HG03103 (cell line): ENCODE results near the gene CTNND2.
"Not testable (repeated sequence)": the region's sequence is repeated elsewhere in the genome, so short reads cannot be mapped to it uniquely, and the experiment has no call there.

Experiments
- ATAC-seq: cut with Tn5 transposase; IDR thresholded peaks from one replicate; pipeline ENCODE4 v1.9.1; 2021; ENCODE audit warnings: low read depth; ENCODE audit not compliant: unreplicated experiment

CTNND2 gene

DNA sequence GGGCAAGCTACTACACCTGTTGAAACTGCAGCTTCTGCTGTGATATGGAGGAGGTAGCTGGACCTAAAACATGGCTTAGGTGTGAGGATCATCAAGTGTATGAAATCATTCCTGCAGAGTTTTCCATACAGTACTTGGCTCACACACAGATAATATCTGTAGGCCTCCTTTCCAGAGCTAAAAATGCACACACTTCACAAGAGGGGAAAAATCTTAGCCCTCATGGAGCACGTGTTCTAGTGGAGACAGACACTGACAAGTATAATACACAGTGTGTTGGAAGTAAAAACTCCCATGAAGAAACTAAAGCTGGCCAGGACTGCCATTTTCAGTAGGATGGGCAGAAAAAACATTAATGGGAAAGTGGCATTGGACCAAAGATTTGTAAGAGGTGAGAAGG is 216.7 kb downstream of the CTNND2 start:
- no peak for ATAC-seq

DNA sequence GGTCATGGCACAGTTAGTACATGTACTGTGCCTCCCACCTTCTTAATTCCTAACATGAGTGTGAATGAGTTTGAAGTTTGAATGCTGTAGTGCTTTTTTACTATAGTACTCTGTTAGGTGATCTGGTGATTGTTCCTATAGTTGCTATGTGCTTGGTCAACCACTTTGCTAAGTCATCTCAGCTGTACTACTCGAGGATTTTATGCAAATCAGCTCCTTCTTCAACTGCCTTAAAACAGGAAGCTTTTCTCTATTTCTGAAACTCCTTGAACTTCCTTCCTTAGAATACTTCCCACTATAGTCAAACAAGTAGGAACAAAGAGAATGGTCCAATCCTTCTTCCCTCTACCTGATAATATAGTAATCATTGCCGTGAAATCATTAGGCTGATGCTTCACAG is 219.6 kb downstream of the CTNND2 start:
- no peak for ATAC-seq

DNA sequence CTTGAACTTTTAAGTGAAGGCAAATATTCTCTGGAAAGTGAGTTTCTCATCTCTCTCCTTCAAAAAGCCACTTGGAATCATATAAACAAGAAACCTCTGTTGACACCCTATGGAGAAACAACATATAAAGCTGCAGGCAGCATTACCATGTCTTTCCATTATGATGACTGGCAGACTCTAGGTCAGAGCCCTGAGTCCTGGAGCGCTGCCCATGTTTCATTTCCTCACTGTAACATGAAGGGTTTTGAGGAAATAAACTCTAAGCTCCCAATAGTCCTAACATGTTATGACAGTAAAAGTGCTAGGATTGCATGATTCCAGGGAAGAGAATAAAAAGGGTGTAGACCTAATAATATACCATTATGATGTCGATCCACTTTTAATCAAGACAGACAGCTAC is 220.6 kb downstream of the CTNND2 start:
- ATAC-seq = no peak

DNA sequence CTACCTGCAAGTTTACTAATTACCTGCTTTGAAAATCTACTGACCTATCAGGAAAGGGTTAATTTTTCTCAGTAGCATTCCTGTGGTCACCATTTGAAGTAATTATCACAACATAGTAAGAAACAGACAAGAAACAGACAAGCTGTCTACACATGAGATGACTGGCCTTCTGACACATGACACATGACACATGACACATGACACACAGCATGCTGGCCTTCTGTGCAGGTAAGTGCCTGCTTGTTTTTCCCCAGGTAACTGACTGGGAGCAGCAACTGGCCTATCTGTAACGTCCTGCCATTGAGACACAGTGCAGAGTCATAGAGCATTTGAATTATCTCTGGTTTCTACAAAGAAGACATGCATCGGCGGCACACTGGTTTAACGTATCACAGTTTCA is 222.4 kb downstream of the CTNND2 start:
- no peak for ATAC-seq

DNA sequence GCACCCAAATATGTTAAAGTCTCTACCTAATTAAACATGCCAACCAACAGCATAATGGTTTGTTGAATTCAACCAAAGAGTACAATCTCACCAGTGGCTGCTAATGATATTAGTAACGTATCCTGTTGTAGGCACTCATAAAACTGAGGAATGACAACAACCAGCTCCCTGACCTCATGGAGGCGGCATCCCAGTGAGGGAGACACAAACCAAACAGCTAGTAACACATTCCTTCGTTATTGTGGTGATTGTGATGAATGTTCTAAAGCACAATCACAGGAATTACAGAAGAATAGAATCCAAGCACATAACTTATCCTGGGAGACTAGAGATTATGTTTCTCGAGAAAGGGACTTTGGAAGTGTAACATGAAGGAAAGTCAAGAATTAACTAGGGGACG is 224.6 kb downstream of the CTNND2 start:
- no peak for ATAC-seq

DNA sequence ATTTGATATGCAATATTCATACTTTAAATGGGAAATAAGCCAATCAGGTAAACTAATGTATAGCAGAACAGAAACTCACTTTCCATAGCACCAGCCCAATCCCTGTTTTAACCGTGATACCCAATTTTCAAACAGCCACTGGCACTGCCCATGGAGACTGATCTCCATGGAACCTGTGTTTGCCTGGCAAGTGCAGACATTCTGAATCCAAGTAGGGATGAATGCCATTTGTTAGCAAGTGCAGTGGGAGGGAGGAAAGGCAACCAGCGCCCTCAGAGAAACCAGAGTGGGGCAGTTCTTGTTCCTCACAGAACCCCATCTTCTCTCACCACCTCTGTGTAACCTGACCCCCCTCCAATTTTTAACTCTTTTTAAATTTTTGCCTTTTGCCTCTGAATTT is 229.1 kb downstream of the CTNND2 start:
- ATAC-seq = no peak

DNA sequence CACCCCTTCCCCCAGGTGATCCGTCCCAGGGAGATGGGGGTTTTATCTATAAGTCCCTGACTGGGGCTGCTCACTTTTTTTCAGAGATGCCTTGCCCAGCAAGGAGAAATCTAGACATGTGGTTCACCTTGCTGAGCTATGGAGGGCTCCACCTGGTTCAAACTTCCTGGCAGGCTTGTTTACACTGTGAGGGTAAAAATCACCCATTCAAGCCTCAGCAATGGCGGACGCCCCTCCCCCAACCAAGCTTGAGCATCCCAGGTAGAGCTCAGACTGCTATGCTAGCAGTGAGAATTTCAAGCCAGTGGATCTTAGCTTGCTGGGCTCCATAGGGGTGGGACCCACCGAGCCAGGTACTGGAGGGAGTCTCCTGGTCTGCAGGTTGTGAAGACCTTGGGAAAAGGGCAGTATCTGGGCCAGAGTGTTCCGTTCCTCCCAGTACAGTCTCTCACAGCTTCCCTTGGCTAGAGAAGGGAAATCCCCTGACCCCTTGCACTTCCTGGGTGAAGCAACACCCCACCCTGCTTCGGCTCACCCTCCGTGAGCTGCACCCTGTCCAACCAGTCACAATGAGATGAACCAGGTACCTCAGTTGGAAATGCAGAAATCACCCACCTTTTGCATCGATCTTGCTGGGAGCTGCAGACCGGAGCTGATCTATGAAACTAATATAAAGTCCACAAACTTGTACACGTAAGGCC is 231.7 kb downstream of the CTNND2 start:
- no peak for ATAC-seq

DNA sequence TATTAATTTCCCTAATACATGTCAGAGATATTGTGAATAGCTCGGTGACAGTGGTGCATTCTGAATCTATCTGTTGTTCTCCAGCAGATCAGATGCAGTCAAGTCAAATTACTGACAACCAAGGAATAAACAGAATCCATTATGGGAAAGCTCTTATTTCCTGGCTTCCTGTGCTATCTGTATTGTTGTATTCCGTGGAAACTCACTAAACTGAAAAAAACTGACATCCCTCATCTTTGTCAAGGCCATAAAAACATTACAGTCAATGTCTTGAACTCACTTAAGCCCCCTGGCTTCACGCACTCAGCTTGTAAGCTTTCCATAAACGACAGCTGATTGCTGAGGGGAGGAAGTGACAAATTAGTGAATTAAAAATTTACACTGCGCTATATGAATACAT is 245.9 kb downstream of the CTNND2 start:
- no peak for ATAC-seq

DNA sequence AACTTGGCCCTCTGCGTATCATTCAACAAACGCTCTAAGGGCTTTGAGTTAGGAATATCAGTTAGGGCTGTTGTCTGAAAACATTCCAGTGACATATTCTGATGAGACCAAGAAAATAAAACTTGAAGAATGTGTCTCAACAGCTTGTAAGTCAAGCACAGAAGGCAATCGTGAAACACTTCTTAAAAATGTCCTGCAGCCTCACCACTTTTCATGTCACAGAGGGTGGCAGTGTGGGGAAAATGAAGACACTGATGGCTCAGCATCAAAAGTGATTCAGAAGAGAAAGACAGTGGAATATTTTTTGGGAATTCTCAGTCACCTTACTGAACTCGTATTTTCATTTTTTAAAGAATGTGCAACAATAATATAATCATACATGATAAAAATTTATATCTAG is 247.3 kb downstream of the CTNND2 start:
- no peak for ATAC-seq

DNA sequence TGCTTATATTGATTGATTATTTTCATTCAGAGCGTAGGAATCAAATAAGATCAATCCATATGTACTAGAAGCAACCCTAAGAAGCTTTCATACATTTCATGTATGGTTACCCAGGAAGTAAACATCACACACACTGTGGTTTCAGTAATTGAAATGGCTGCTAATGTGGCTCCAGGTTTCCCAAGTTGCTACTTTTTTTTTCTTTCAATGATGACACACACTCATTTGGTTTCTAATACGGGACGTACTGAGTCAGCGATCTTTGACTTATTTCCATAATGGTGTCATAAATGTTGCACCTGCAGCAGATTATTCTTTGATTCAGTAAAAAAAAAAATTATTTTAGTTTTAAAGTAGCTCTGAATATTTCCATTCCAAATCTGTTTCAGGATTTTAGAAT is 248.6 kb downstream of the CTNND2 start:
- no peak for ATAC-seq

DNA sequence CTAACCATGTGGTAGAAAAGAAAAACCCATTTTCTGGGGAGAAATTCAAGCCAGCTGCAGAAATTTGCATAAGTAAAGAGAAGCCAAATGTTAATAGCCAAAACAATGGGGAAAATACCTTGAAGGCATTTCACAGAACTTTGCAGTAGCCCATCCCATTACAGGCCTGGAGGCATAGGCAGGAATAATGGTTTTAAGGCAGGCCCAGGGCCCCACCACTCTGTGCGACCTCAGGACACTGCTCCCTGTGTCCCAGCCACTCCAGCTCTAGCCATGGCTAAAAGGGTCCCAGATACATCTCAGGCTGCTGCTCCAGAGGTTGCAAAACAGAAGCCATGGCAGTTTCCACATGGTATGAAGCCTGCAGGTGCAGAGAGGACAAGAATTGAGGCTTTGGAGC is 253.3 kb downstream of the CTNND2 start:
- no peak for ATAC-seq

DNA sequence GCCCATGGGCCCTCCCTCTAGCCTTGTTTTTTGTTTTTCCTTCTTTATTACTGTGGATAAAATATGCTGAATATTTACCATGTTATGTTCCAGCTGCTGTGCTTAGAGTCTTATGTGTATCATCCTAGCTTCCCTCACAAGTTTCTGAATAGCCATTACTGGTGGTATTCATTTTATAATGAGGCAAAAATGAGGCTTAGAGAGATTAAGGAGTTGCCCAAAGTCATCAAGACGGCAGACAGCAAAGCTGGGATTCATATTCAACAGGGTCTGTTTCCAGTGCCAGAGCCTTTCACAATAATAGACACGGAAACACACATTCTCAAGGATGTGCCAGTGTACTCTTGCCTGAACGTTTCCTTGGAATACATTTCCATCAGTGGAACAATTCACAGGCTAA is 258.1 kb downstream of the CTNND2 start:
- no peak for ATAC-seq

DNA sequence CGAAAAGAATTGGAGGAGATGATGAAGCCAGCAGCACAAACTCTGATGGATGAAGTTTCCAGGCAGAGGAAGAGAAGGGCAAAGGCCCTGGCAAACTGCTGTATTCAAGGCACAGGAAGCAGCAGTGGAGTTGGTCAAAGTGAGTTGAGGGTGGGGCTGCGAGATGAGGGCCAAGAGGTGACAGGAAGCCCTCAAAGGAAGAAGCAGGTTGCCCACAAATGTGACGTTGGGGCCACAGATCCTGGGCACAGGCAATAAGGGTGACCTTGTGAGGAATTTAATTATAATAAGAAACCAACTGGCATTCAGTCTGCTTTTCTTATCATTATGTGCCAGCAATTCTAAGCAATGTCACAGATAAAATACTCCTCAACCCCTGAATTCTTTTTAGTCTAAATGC is 261.8 kb downstream of the CTNND2 start:
- ATAC-seq = no peak

DNA sequence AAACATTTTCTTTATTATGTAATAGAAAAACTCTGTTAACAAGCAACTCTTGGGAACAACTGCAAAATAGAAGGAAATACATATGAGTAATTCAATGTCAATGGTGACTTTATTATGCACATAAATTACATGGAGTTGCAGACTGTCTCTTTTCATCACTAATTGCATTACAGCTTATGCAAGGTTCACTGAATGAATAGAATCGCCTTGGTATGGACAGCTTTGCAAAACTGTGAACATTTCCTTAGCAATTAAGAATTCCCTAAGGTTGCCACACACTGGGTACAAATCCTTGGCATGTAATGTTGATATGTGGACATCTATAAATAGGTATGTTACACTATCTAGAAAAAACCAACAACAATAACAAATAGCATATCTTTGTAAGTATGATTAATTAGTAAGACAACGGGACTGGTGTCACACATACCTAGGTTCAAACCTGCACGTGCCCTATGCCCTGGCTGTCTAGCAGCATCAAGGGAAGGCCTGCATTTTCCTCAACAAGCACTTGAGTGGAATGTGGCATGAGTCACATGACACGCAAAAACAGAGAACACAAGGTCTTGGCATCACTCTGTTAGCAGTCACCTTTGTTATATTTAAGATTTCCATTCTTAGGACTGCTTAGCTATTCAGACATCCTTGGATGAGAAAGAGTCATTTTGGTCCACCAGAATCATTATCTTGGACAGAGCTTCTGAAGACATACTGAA is 263.9 kb downstream of the CTNND2 start:
- no peak for ATAC-seq

DNA sequence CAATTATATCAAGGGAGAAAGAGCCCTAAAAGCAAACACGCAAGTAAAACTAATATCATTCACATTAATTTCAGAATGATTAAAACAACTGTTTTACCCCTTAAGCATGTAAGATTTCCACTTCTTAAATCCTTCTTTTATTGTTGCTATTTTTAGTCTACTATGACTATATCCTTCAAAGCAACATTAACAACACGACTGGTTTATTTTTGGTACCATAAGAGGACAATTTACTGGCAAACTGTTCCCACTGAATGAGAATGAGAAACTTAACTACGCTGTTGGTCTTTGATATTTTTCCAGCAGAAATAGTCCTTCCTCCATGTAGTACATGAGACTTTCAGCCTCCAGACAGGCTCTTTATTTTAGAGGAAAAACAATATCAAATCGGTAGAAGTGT is 281.5 kb downstream of the CTNND2 start:
- ATAC-seq = no peak

DNA sequence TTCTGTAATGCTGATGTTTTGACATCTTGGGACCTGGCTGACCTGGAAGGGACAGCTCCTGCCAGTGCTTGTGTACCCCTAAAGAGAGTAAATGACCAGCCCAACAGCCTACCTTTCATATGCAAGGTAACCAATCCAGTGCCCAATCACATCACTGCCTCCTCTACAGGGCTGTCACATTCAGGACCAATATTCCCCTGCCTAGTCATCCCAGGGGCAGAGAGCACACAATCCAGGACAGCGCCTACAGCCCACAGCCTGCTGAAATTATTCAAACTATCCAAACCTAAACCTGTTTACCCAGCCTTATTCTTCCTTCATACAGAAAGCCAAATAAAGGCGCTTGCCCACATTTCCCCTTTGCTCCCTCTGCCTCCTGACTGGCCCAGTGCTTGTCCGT is 284.1 kb downstream of the CTNND2 start:
- no peak for ATAC-seq

DNA sequence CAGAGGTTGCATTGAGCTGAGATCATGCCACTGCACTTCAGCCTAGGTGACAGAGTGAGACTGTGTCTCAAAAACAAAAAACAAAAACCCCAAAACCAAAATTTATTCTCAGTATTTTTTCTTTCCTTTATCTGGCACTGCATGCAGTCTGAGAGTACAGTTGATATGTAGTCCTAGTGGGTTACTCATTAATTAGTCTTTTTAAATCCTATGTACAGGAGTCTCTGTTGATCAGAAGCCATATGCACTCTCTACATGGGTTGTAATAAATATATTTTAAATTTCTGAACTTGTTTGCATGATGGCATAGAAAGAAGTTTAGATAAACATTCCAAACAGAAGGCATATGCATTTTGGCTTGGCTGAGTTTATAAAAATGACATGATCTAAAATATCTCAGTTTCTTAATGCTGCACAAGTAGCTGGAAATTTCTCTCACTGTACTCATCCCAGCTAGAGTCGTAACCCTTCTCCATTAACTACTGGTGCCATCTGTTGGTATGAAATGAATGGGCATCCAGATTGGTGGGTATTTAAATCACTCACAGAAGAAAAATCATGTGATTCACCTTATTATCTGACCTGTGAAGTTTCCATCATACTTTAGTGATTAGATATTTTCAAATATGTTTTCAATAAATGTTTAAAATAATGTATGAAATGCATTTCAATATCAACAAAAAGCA is 284.8 kb downstream of the CTNND2 start:
- no peak for ATAC-seq

DNA sequence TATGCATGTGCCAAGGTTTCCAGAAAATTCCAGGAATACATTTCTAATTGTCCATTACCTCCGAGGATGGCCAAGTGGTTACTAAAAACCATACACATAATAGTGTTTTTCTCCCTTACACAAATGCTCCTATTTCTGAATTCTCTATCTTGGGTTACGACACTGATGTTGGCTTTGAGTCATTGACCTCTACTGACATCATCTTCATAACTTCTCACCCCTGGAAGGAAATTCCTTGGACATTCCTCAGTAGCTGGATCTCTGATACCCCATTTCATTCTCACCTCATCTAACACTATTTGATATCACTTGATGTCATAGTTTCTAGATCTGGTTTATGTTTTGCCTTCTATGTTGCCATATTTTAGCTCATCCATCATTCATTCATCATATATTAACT is 287.2 kb downstream of the CTNND2 start:
- ATAC-seq = no peak

DNA sequence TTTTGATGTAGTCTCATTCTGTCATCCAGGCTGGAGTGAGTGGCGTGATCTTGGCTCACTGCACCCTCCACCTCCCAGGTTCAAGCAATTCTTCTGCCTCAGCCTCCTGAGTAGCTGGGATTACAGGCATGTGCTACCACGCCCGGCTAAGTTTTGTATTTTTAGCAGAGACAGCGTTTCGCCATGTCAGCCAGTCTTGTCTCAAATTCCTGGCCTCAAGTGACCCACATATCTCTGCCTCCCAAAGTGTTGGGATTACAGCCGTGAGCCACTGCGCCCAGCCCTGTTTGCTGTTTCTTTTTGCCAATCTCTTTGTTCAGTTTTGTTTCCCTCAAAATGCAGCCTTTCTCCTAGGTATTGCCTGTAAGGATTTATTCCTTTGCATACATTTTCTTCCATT is 287.6 kb downstream of the CTNND2 start:
- not testable (repeated sequence) for ATAC-seq

DNA sequence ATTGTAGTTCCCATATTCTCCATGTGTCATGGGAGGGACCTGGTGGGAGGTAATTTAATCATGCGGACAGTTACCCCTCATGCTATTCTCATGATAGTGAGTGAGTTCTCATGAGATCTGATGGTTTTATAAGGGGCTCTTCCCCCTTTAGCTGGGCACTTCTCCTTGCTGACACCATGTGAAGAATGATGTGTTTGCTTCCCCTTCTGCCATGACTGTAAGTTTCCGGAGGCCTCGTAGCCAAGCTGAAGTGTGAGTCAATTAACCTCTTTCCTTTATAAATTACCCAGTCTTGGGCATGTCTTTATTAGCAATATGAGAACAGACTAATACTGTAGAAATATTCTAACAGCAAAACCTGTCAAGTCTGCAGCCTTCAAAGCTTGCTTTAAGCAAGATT is 293.2 kb downstream of the CTNND2 start:
- no peak for ATAC-seq

DNA sequence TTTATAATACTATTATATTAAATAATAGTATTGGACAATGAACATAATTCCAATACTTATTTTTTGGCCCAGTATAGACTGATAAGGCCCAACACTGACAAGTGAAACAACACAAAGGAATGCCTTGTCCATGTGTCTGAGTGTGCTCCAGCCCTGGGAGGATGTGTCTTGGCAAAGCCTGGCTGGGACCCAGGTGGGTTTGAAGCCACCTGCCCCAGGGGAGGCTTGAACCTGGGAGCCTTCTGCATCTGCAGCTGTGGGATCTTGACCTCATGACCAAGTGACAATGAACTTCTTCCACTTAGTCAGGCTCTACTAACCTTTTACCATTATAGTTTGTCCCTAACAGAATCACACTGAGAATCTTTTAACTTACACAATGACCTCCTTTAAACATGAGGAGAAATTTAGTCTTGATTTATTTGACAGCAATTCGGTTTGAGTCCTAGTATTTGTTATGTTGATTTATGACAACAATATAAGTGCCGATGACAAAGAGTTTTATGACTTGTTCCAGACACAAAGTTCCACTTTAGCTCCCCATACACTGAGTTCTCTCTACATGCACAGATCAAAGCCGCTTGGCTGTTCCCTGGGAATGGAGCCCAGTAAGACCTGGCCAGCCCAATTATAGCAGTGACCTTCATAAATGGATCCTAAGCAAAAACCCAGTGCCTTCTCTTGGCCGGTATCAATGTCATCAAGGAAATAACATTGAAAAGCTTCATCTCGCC is 294.5 kb downstream of the CTNND2 start:
- no peak for ATAC-seq
